CD4-positive, CD25-positive, alpha-beta regulatory T cell (primary cell): Measurements from ENCODE around the gene RLIM. TPM values are rescaled to one million over a fixed set of nuclear protein-coding genes. Genes with fewer than 3 reads are reported as not detected.

ENCODE experiments used
- ATAC-seq, 2 donors: fragments of 150-1000 bp; cut with Tn5 transposase; one replicate each; pipeline ENCODE4 v1.10.0; 2021; ENCODE audit warnings: low read depth in 2 of 2, moderate number of reproducible peaks in 2 of 2, moderate library complexity in 1 of 2
- DNase-seq, 3 donors: peaks; one replicate each; pipeline versions ENCODE4 v3.0.0 to v3.0.0-alpha.2; 2012 to 2022; ENCODE audit warnings: mixed read lengths in 1 of 3
- H3K27ac ChIP-seq: one replicate; pipeline ENCODE4 v1.7.0; 2013; ENCODE audit warnings: mild to moderate bottlenecking, low read length; ENCODE audit not compliant: insufficient read depth, poor library complexity, severe bottlenecking
- H3K27me3 ChIP-seq: one replicate; pipeline ENCODE4 v1.7.0; 2013; ENCODE audit warnings: low read length; ENCODE audit not compliant: control insufficient read depth, insufficient read depth
- H3K36me3 ChIP-seq: one replicate; pipeline ENCODE4 v1.7.0; 2013; ENCODE audit warnings: mild to moderate bottlenecking, low read length, moderate library complexity; ENCODE audit not compliant: control insufficient read depth, insufficient read depth
- H3K4me1 ChIP-seq: 2 replicates; pipeline ENCODE4 v1.7.0; 2013; ENCODE audit warnings: mild to moderate bottlenecking, low read length; ENCODE audit not compliant: insufficient read depth, control insufficient read depth, poor library complexity, severe bottlenecking
- H3K4me3 ChIP-seq: one replicate; pipeline ENCODE4 v1.7.0; 2013; ENCODE audit warnings: low read depth, mild to moderate bottlenecking, low read length, moderate library complexity
- H3K9me3 ChIP-seq, 2 experiments: 1 replicate in 1 of 2; 2 replicates in 1 of 2; pipeline ENCODE4 v1.7.0; 2013; ENCODE audit warnings: low read length in 2 of 2, mild to moderate bottlenecking in 1 of 2, moderate library complexity in 1 of 2; ENCODE audit not compliant: control insufficient read depth in 2 of 2
- H3K27ac Mint-ChIP-seq, 3 donors: one replicate each; pipeline ENCODE4 v1.8.0; 2020 to 2022; ENCODE audit warnings: mild to moderate bottlenecking in 3 of 3, mixed read lengths in 3 of 3, moderate library complexity in 2 of 3
- H3K27me3 Mint-ChIP-seq: one replicate; pipeline ENCODE4 v1.8.0; 2022; ENCODE audit warnings: mild to moderate bottlenecking, mixed read lengths
- H3K36me3 Mint-ChIP-seq: one replicate; pipeline ENCODE4 v1.8.0; 2020; ENCODE audit warnings: mixed read lengths
- H3K4me1 Mint-ChIP-seq, 4 donors: one replicate each; pipeline ENCODE4 v1.8.0; 2020 to 2022; ENCODE audit warnings: mixed read lengths in 4 of 4, mild to moderate bottlenecking in 1 of 4
- H3K4me3 Mint-ChIP-seq, 4 donors: one replicate each; pipeline ENCODE4 v1.8.0; 2020 to 2022; ENCODE audit warnings: mild to moderate bottlenecking in 4 of 4, mixed read lengths in 4 of 4, moderate library complexity in 3 of 4
- H3K9me3 Mint-ChIP-seq, 7 donors: one replicate each; pipeline ENCODE4 v1.8.0; 2020 to 2022; ENCODE audit warnings: mixed read lengths in 7 of 7, mild to moderate bottlenecking in 3 of 7, moderate library complexity in 2 of 7
- polyA plus RNA-seq, 4 donors: library from polyadenylated mRNA; unstranded; fragments of 300-500 nt; fragmentation: Illumina TruSeq; gene quantifications; one replicate each; pipeline ENCODE4 v1.2.3, GENCODE V29; 2021
- total RNA-seq: library from RNA; stranded (reverse); gene quantifications from one replicate; pipeline ENCODE4 v1.2.3, GENCODE V29; 2022

Gene RLIM
- total and polyA plus RNA-seq, 5 donors from 2014 or later = 4.8 to 49.7 (median 7.2) TPM

DNA sequence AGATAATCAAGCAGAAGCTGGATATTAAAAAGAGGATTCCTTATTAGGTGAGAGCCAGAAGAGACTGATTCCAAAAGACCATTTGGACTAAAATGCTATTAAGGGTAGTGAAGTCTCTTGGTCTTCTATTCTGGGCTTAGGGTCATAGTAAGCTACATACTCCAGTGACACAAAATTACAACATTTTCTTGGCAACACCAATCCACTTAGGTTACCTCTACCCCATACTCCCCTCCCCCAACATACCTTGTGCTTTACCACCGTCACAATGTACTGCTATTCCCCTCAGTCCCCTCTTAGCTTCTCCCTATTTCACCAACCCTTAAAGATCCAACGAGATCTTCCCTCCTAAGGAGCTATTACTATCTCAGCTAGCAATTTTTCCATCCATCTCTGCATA, 11.4 kb downstream of the RLIM start:
- DNase-seq (no peak), ATAC-seq (no peak)
- Histone ChIP-seq H3K4me1 (no peaks in the 10 kb centered on the region), H3K27ac (no peak overlapping the region), H3K36me3 (peaks cover 9% of the 10 kb centered on the region), H3K4me3 (no peak overlapping the region), H3K9me3 (no peaks in the 10 kb centered on the region), H3K27me3 (no peaks in the 10 kb centered on the region)
- Mint-ChIP-seq H3K4me1 (peaks cover 18 to 65% (median 42%) of the 10 kb centered on the region in 4 donors), H3K27me3 (no peaks in the 10 kb centered on the region), H3K4me3 (peak overlapping the region in 1 of 4 donors; percentile 65), H3K27ac (no peak overlapping the region), H3K36me3 (peaks cover 6% of the 10 kb centered on the region), H3K9me3 (no peaks in the 10 kb centered on the region)

DNA sequence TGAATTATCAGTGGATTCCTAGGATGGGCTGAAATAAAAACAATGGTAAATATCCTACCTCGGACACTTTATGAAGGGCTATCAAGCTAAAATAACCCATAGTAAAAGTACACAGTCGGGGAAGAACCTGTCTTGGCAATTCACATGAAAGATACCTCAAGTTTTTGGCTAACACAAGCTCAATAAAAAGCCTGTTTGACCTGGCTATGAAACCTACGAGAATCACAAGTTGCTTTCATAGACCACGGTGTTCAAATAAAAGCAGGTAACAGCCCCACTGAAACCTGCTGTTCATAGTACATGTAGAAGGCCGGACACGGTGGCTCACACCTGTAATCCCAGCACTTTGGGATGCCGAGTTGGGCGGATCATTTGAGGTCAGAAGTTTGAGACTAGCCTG, 12.3 kb downstream of the RLIM start:
- Mint-ChIP-seq H3K4me1 (peaks cover 18 to 61% (median 42%) of the 10 kb centered on the region in 4 donors), H3K9me3 (no peaks in the 10 kb centered on the region), H3K36me3 (peaks cover 6% of the 10 kb centered on the region), H3K27ac (no peak overlapping the region), H3K27me3 (no peaks in the 10 kb centered on the region), H3K4me3 (no peak overlapping the region)
- H3K27me3 ChIP-seq = no peaks in the 10 kb centered on the region
- no peaks in the 10 kb centered on the region for H3K9me3 ChIP-seq
- H3K4me3 ChIP-seq = no peak overlapping the region
- DNase-seq (no peak), ATAC-seq (no peak)
- H3K27ac ChIP-seq = no peak overlapping the region
- H3K4me1 ChIP-seq = no peaks in the 10 kb centered on the region
- H3K36me3 ChIP-seq = peaks cover 9% of the 10 kb centered on the region

DNA sequence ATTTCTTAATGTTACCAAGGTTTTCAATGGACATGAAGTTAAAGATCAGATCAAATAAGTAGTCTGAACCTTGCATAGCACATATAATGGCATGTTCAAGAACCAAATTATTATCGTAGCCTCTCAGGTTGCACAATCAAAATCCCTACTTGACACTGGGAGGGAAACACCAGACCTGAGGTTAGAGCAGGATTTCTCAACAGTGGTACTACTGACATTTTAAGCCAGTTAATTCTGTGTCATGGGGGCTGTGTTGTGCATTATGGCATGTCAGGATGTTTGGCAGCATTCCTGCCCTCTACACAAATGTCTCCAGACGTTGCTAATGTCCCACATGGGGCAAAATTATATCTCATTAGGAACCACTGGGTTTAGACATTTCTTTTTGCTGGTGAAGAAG, 20.8 kb downstream of the RLIM start:
- Mint-ChIP-seq H3K4me1 (peaks cover 0 to 4% (median 2%) of the 10 kb centered on the region in 4 donors), H3K4me3 (no peak overlapping the region), H3K27ac (no peak overlapping the region), H3K9me3 (no peaks in the 10 kb centered on the region), H3K27me3 (no peaks in the 10 kb centered on the region), H3K36me3 (peaks cover 8% of the 10 kb centered on the region)
- DNase-seq = no peak
- Histone ChIP-seq H3K27ac (no peak overlapping the region), H3K9me3 (no peaks in the 10 kb centered on the region), H3K4me3 (no peak overlapping the region), H3K4me1 (no peaks in the 10 kb centered on the region), H3K27me3 (no peaks in the 10 kb centered on the region), H3K36me3 (peaks cover 69% of the 10 kb centered on the region)
- ATAC-seq = no peak

DNA sequence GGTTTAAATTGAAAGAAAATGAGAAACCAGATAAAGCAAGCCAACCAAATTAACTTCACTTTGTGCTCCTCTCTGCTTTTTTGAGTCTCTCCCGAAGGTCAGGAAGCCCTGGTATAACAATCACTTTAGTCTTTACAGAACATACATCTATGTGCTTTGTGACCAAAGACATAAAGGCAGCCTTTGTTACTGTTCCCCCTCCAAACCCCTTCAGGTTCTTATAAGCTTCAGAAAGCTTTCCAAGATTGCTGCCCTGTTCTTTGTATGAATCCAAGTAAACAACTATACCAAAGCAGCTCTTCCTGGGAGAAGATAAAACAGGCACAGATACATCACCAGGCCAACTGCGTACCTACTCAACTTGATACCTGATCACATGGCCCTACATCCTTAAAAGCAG, 28.7 kb downstream of the RLIM start:
- peaks cover 0 to 6% (median 2%) of the 10 kb centered on the region in 4 donors for H3K4me1 Mint-ChIP-seq
- no peak overlapping the region for H3K4me3 ChIP-seq
- H3K36me3 ChIP-seq = peaks cover 39% of the 10 kb centered on the region
- no peak overlapping the region for H3K27ac ChIP-seq
- peaks cover 4% of the 10 kb centered on the region for H3K36me3 Mint-ChIP-seq
- no peaks in the 10 kb centered on the region for H3K27me3 Mint-ChIP-seq
- H3K4me1 ChIP-seq = no peaks in the 10 kb centered on the region
- H3K27me3 ChIP-seq = no peaks in the 10 kb centered on the region
- no peak for ATAC-seq
- DNase-seq = no peak
- H3K27ac Mint-ChIP-seq = no peak overlapping the region
- H3K9me3 Mint-ChIP-seq = no peaks in the 10 kb centered on the region
- H3K4me3 Mint-ChIP-seq = no peak overlapping the region
- no peaks in the 10 kb centered on the region for H3K9me3 ChIP-seq

DNA sequence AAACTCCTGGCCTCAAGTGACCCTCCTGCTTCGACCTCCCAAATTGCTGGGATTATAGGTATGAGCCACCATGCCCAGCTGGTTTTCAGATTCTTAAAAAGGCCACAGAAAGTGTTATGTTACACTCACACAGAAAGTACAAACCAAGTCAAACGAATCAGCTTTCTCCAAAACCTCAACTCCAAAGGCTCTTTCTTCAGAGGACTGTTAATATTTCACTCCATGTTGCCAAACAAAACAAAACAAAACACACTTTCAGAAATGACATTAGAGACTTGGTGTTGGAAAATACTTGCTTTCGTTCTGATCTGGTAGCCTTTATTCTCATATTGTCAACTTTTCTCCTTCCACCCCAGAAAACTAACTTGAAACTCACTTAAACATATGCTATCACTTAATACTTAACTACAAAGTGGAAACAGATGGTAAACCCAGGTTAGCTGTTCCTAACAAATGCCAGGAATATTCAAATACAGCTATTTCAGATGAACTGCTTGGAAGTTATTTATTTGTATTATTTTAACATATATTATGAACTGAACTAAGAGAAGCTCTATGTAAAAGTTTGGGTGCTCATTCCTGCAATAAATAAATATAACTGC, 34.7 kb downstream of the RLIM start:
- ATAC-seq = no peak
- Histone ChIP-seq H3K27me3 (no peaks in the 10 kb centered on the region), H3K36me3 (peaks cover 7% of the 10 kb centered on the region), H3K4me3 (no peak overlapping the region), H3K27ac (no peak overlapping the region), H3K9me3 (no peaks in the 10 kb centered on the region), H3K4me1 (no peaks in the 10 kb centered on the region)
- Mint-ChIP-seq H3K4me1 (no peaks in the 10 kb centered on the region), H3K27me3 (no peaks in the 10 kb centered on the region), H3K4me3 (no peak overlapping the region), H3K9me3 (no peaks in the 10 kb centered on the region), H3K27ac (no peak overlapping the region), H3K36me3 (peaks cover 5% of the 10 kb centered on the region)
- no peak for DNase-seq

DNA sequence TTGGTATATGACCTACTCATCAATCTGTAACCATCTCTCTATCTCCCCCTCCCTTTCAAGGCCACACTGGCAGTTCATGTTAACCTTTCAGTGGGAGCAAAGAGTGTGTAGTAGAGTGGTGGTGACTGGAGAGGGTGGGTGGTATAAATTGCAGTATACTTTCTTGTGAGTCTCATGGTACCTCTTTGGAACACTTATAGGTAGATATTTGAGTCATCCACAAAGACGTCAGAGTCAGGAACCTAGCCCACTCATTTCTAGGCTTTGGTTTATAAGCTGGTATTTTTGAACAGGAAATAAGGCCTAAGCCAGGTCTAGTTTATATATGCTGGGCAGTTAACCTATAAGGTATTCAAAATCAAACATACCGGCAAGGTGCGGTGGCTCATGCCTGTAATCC, 36.3 kb downstream of the RLIM start:
- Histone ChIP-seq H3K27ac (no peak overlapping the region), H3K4me3 (no peak overlapping the region), H3K27me3 (no peaks in the 10 kb centered on the region), H3K9me3 (no peaks in the 10 kb centered on the region), H3K36me3 (peaks cover under 1% of the 10 kb centered on the region), H3K4me1 (no peaks in the 10 kb centered on the region)
- H3K36me3 Mint-ChIP-seq = peaks cover 5% of the 10 kb centered on the region
- H3K27me3 Mint-ChIP-seq = no peaks in the 10 kb centered on the region
- no peaks in the 10 kb centered on the region for H3K9me3 Mint-ChIP-seq
- no peak overlapping the region for H3K4me3 Mint-ChIP-seq
- no peak overlapping the region for H3K27ac Mint-ChIP-seq
- ATAC-seq (no peak), DNase-seq (peak in 1 of 3 donors; percentile 15)
- no peaks in the 10 kb centered on the region for H3K4me1 Mint-ChIP-seq

DNA sequence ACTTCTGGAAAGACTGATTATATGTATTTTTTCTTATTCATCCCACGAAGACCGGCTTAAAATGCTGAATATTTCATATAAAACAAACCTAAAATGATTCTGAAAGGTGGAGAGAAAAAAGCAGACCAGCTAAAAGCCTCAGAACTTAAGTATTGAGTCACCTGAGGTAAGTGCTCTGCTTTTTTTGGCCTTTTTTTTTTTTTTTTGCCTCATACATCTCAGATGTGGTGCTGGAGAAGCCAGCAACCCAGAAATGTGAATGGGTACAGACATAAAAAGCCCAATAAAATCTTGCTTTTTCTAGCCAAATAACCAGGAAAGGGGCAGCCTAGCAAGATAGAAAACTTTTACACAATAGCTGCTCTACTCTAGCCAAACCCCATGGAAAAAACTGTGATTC, 57.0 kb downstream of the RLIM start:
- peaks cover 0 to 2% (median 0%) of the 10 kb centered on the region in 7 donors for H3K9me3 Mint-ChIP-seq
- H3K4me1 Mint-ChIP-seq = no peaks in the 10 kb centered on the region
- H3K4me3 ChIP-seq = no peak overlapping the region

DNA sequence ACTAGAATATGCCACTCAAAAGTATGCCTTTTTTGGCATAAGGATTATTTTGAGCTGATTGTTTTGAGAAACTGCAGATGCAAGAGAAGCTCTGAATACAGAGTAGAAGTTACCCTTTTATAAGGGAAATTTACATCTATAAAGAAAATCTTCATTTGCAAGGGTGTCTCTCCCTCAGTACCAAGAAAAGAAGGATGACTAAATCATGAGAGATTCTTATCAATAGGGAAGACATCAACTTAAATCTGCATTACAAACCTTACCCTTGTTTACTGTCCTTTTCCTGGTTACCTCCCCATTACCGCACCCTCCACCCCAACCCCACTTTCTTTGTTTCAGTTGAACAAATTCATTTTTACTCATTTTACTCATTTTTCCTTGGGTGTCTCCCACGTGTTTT, 62.5 kb downstream of the RLIM start:
- Histone ChIP-seq H3K27ac (no peak overlapping the region), H3K4me1 (peaks cover 3% of the 10 kb centered on the region), H3K27me3 (no peaks in the 10 kb centered on the region), H3K36me3 (no peaks in the 10 kb centered on the region), H3K4me3 (no peak overlapping the region), H3K9me3 (no peaks in the 10 kb centered on the region)
- ATAC-seq = no peak
- Mint-ChIP-seq H3K9me3 (peaks cover 0 to 3% (median 0%) of the 10 kb centered on the region in 7 donors), H3K4me1 (peaks cover 0 to 6% (median 0%) of the 10 kb centered on the region in 4 donors), H3K27ac (no peak overlapping the region), H3K27me3 (peaks cover 5% of the 10 kb centered on the region), H3K36me3 (no peaks in the 10 kb centered on the region), H3K4me3 (no peak overlapping the region)
- DNase-seq = no peak

More for the DNA sequence above, 57.0 kb downstream of the RLIM start:
- Histone ChIP-seq H3K9me3 (no peaks in the 10 kb centered on the region), H3K36me3 (no peaks in the 10 kb centered on the region), H3K27ac (no peak overlapping the region), H3K27me3 (no peaks in the 10 kb centered on the region), H3K4me1 (no peaks in the 10 kb centered on the region)
- Mint-ChIP-seq H3K27ac (no peak overlapping the region), H3K36me3 (no peaks in the 10 kb centered on the region), H3K4me3 (no peak overlapping the region), H3K27me3 (no peaks in the 10 kb centered on the region)
- ATAC-seq = no peak
- DNase-seq = no peak
